ENCODE results near the gene PTPRD. TPM values are rescaled to one million over a fixed set of nuclear protein-coding genes. Genes with fewer than 3 reads are reported as not detected.

The PTPRD gene
- total and polyA plus RNA-seq, 2 experiments from 2014 or later = 11.5 to 58.0 TPM

- H3K4me2 ChIP-seq = no peak overlapping the region
- H4K20me1 ChIP-seq (replicated peaks; ENCODE audit: insufficient read depth) = no peaks in the 10 kb centered on the region
- H3K27ac ChIP-seq (ENCODE audit: low read depth) = no peak overlapping the region
- H3K9me2 ChIP-seq (ENCODE audit: insufficient read depth) = no peaks in the 10 kb centered on the region
- Mint-ChIP-seq H3K9me3 (no peaks in the 10 kb centered on the region), H3K36me3 (ENCODE audit: low read depth) (no peaks in the 10 kb centered on the region), H3K27ac (peak overlapping the region; percentile 47; the same call in 1 of the 2 replicates), H3K4me3 (no peak overlapping the region), H3K27me3 (ENCODE audit: insufficient read depth, low read depth, poor library complexity) (peaks cover 2% of the 10 kb centered on the region), H3K4me1 (peaks cover 38% of the 10 kb centered on the region)
- no peak overlapping the region for H3K4me3 ChIP-seq
- no peaks in the 10 kb centered on the region for H3K27me3 ChIP-seq (ENCODE audit: insufficient read depth)
- no peak for DNase-seq (ENCODE audit: low spot score)
- no peak for ATAC-seq
- no peaks in the 10 kb centered on the region for H3K36me3 ChIP-seq (ENCODE audit: insufficient read depth)
- TF ChIP-seq NANOG (IDR thresholded peaks at IDR 0.05; ENCODE audit: borderline replicate concordance) = no peak
- no peak for TF ChIP-seq ETS1 (IDR thresholded peaks at IDR 0.05)
- TF ChIP-seq EZH2phosphoT487 (IDR thresholded peaks at IDR 0.05; ENCODE audit: unreplicated experiment) = no peak
- TF ChIP-seq CTCF (conservative IDR thresholded peaks at IDR 0.05; ENCODE audit: low read depth in 2 of 2) = no peak
- no peak for TF ChIP-seq CREB1 (CRISPR knock-in tag; IDR thresholded peaks at IDR 0.05; ENCODE audit: low read depth)
- H3F3A ChIP-seq (replicated peaks; ENCODE audit: low read depth) = no peaks in the 10 kb centered on the region
- peaks cover 12% of the 10 kb centered on the region; the same call in 1 of the 2 replicates for H3K4me1 ChIP-seq (ENCODE audit: insufficient read depth)
- H2AFZ ChIP-seq = no peak overlapping the region
- 0 out of 2 replicates have a peak, but pooled peaks cover 3% of the 10 kb centered on the region for H3K79me2 ChIP-seq (replicated peaks; ENCODE audit: insufficient read depth)
Observed at GRCh38 chr9:8780386-8780785, 1832.4 kb downstream of the PTPRD start.

GRCh38 chr9:8779478-8779877, 1833.3 kb downstream of the PTPRD start:
- Histone ChIP-seq H4K20me1 (replicated peaks; ENCODE audit: insufficient read depth) (no peaks in the 10 kb centered on the region), H3K36me3 (ENCODE audit: insufficient read depth) (no peaks in the 10 kb centered on the region), H3K27me3 (ENCODE audit: insufficient read depth) (no peaks in the 10 kb centered on the region), H3K9me2 (ENCODE audit: insufficient read depth) (no peaks in the 10 kb centered on the region), H3K27ac (ENCODE audit: low read depth) (peak overlapping the region; percentile 55), H3K4me1 (ENCODE audit: insufficient read depth) (peaks cover 11% of the 10 kb centered on the region; the same call in 1 of the 2 replicates), H3K4me3 (no peak overlapping the region), H2AFZ (no peak overlapping the region), H3K79me2 (replicated peaks; ENCODE audit: insufficient read depth) (0 out of 2 replicates have a peak, but pooled peaks cover 3% of the 10 kb centered on the region), H3F3A (replicated peaks; ENCODE audit: low read depth) (no peaks in the 10 kb centered on the region), H3K4me2 (no peak overlapping the region)
- ATAC-seq (peak; percentile 53), DNase-seq (ENCODE audit: low spot score) (no peak)
- peaks cover 2% of the 10 kb centered on the region for H3K27me3 Mint-ChIP-seq (ENCODE audit: insufficient read depth, low read depth, poor library complexity)
- no peak overlapping the region for H3K27ac Mint-ChIP-seq
- no peaks in the 10 kb centered on the region for H3K9me3 Mint-ChIP-seq
- H3K36me3 Mint-ChIP-seq (ENCODE audit: low read depth) = no peaks in the 10 kb centered on the region
- peaks cover 30% of the 10 kb centered on the region for H3K4me1 Mint-ChIP-seq
- H3K4me3 Mint-ChIP-seq = no peak overlapping the region
- TF ChIP-seq ZNF331 (CRISPR knock-in tag; IDR thresholded peaks at IDR 0.05; ENCODE audit: low read depth) (no peak), ZNF462 (CRISPR knock-in tag; IDR thresholded peaks at IDR 0.05) (no peak), ZNF114 (CRISPR knock-in tag; IDR thresholded peaks at IDR 0.05) (no peak), NANOG (IDR thresholded peaks at IDR 0.05; ENCODE audit: borderline replicate concordance) (no peak), ETS1 (IDR thresholded peaks at IDR 0.05) (no peak), STAT1 (IDR thresholded peaks at IDR 0.05; ENCODE audit: unreplicated experiment) (no peak), POLR2AphosphoS5 (IDR thresholded peaks at IDR 0.05; ENCODE audit: low read depth) (no peak), EZH2 (IDR thresholded peaks at IDR 0.05; ENCODE audit: low read depth, unreplicated experiment) (no peak)
